Measurements from ENCODE around the gene CAMK2G.
A peak's percentile ranks its signal among the peaks of the same experiment; 100 is the strongest.

Gene CAMK2G

DNA sequence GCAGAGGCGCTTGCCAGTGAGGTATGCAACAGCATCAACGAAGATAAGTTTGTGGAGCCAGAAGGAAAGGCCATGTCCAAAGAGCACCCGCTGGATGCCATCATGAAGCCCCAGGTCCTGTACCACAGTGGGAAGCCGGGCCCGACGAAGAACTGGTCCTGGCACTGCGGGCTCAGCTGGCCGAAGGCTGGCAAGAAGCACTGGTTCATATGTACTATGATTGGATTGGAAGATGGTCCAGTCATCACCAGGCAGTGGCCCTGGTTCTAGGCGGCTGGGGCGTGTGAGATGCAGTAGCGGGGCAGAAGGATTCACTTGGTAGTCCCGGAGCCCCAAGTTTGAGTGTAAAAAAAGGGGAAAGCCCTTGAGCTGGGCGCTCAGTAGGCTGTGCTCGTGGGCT is 66.9 kb downstream of the CAMK2G start:
- no peak for DNase-seq
- Histone ChIP-seq H3K27me3 (replicated peaks) (no peaks in the 10 kb centered on the region), H3K4me3 (ENCODE audit: low read depth, low read length) (no peak overlapping the region), H3K36me3 (replicated peaks) (peaks cover 50% of the 10 kb centered on the region), H3K27ac (no peak overlapping the region)
- TF ChIP-seq, protein P1, sequence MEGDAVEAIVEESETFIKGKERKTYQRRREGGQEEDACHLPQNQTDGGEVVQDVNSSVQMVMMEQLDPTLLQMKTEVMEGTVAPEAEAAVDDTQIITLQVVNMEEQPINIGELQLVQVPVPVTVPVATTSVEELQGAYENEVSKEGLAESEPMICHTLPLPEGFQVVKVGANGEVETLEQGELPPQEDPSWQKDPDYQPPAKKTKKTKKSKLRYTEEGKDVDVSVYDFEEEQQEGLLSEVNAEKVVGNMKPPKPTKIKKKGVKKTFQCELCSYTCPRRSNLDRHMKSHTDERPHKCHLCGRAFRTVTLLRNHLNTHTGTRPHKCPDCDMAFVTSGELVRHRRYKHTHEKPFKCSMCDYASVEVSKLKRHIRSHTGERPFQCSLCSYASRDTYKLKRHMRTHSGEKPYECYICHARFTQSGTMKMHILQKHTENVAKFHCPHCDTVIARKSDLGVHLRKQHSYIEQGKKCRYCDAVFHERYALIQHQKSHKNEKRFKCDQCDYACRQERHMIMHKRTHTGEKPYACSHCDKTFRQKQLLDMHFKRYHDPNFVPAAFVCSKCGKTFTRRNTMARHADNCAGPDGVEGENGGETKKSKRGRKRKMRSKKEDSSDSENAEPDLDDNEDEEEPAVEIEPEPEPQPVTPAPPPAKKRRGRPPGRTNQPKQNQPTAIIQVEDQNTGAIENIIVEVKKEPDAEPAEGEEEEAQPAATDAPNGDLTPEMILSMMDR (IDR thresholded peaks at IDR 0.05; ENCODE audit: low read depth, low read length, missing control alignments): no peak
- in situ Hi-C loops (cut with HindIII; ENCODE audit: low pct_ligation_motif_present, low sequenced_read_pairs): no loop called here

DNA sequence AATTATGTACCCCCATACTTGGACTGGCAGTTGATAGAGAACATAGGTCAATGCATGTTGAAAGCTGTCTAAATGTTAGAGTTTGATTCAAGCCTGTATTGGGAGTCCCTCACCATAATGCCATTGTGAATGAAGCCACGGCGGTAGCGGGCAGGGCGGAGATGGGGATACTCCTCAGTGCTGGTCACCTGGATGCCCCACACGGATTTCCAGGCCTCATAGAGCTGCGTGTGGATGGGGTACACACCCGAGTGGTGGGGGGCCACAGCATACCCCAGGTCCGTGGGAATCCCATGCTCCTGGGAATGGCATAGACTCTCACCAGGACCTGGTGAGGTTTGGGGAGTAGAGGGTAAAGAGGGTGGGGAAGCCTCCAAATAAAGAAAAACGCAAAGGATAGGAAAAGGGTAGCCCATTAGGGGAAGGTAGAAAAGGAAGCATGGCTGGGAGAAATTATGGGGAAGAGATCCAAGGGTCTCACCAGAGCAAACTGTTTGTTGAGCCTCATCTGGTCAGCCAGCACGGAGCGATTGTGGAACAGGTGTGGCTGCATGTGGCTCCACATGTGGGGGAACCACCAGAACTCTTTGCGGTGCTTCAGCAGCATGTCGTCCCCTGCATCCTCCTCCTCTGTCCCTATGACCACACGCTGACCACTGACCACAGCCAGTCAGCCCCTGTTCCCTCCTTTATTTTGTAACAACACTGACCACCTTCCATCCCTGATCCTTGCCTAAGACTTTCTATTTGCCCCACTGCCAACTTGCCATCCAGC is 68.0 kb downstream of the CAMK2G start:
- Histone ChIP-seq H3K4me3 (ENCODE audit: low read depth, low read length) (no peak overlapping the region), H3K27me3 (replicated peaks) (no peaks in the 10 kb centered on the region), H3K36me3 (replicated peaks) (peaks cover 61% of the 10 kb centered on the region), H3K27ac (no peak overlapping the region)
- in situ Hi-C loops (cut with HindIII; ENCODE audit: low pct_ligation_motif_present, low sequenced_read_pairs): no loop called here
- TF ChIP-seq, protein P1 (IDR thresholded peaks at IDR 0.05; ENCODE audit: low read depth, low read length, missing control alignments): no peak
- no peak for DNase-seq

DNA sequence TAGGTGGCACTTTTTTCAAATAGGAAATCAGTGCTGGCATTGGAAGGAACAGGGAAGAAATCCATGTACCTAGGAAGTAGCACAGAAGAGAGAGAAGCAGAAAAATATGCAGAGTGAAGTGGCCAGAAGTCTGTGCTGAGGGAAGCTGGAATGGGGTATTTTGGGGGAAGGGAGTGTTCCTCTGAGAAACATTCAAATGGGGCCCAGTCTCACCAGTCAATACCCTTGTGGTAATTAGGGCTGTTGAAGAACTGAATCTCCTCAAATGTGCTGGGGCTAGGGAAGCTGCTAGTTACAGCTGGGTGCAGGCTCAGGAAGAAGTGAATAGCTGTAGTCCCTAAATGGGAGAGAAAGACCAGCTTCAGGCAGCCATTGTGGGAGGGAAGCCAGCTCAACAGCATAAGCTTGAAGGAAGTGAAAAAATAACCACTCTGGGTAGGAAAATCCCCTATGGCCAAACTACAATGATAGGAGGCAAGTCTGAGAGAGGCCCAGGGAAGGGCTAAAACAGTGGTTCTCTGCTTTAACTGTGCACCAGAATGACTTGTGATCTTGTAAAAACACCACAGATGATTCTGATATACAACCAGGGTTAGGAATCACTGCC is 70.6 kb downstream of the CAMK2G start:
- Histone ChIP-seq H3K4me3 (ENCODE audit: low read depth, low read length) (no peak overlapping the region), H3K36me3 (replicated peaks) (peaks cover 84% of the 10 kb centered on the region), H3K27ac (no peak overlapping the region), H3K27me3 (replicated peaks) (no peaks in the 10 kb centered on the region)
- in situ Hi-C loops (cut with HindIII; ENCODE audit: low pct_ligation_motif_present, low sequenced_read_pairs): no loop called here
- TF ChIP-seq, protein P1 (IDR thresholded peaks at IDR 0.05; ENCODE audit: low read depth, low read length, missing control alignments): no peak
- DNase-seq: no peak

DNA sequence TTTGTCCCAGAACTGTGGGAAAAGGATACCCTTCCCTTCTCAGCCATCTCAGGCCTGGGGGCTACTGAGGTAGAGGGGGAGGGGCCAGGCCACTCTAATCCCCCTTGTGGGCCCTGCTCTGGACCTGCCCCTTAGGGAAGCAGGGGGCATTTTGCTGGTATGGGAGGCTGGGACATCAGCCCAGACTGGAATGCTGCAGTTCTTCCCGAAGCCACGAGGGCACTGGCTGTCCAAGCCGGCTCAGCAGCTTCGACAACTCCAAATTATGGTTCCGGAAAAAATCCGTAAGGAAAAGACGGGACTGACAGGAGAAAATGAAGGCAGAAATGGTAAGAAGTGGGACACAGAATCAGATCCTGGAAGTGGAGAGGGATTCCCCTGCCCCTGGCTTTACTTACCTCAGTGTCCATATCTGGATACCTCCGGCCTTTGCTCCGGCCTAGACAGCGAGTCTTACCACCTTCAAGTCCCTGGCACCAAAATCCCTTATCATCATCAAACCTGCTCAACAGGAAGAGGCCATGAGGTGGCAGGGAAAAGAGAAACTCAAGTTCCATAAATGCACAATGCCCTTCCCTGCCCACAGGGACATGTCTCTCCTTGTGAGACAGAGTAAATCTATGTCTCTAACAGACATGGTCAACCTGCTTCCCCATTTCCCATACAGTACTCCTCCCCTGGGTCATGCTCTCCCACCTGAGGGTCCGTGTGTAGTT is 71.9 kb downstream of the CAMK2G start:
- TF ChIP-seq, protein P1 (IDR thresholded peaks at IDR 0.05; ENCODE audit: low read depth, low read length, missing control alignments): peak; percentile 3
- no peak overlapping the region for H3K4me3 ChIP-seq (ENCODE audit: low read depth, low read length)
- in situ Hi-C loops (cut with HindIII; ENCODE audit: low pct_ligation_motif_present, low sequenced_read_pairs): no loop called here
- no peak for DNase-seq
- no peak overlapping the region for H3K27ac ChIP-seq
- H3K36me3 ChIP-seq (replicated peaks): peaks cover 90% of the 10 kb centered on the region
- H3K27me3 ChIP-seq (replicated peaks): no peaks in the 10 kb centered on the region

DNA sequence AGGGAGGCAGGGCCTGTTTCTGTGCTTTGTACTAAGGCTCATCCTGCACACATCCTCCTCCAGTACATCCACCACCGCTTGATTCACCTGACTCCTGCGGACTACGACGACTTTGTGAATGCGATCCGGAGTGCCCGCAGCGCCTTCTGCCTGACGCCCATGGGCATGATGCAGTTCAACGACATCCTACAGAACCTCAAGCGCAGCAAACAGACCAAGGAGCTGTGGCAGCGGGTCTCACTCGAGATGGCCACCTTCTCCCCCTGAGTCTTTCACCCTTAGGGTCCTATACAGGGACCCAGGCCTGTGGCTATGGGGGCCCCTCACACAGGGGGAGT is 73.1 kb downstream of the CAMK2G start:
- Histone ChIP-seq H3K27ac (no peak overlapping the region), H3K4me3 (ENCODE audit: low read depth, low read length) (no peak overlapping the region), H3K27me3 (replicated peaks) (no peaks in the 10 kb centered on the region), H3K36me3 (replicated peaks) (peaks cover 92% of the 10 kb centered on the region)
- DNase-seq: no peak
- TF ChIP-seq, protein P1 (IDR thresholded peaks at IDR 0.05; ENCODE audit: low read depth, low read length, missing control alignments): no peak
- in situ Hi-C loops (cut with HindIII; ENCODE audit: low pct_ligation_motif_present, low sequenced_read_pairs): no loop called here

All from brain microvascular endothelial cell (primary cell).